SK-MEL-5 (cell line): ENCODE results near the gene HHEX. TPM values are rescaled to one million over a fixed set of nuclear protein-coding genes. Genes with fewer than 3 reads are reported as not detected.
"Not testable (repeated sequence)": the region's sequence is repeated elsewhere in the genome, so short reads cannot be mapped to it uniquely, and the experiment has no call there.

Source experiments
- DNase-seq: peaks from one replicate; pipeline ENCODE4 v3.0.0-alpha.2; 2016; ENCODE audit warnings: low read depth, low spot score
- in situ Hi-C: cut with HindIII; loops from 2 replicates; pipeline ENCODE4 v1.10.0; 2016; ENCODE audit warnings: low sequenced_read_pairs, high pct_unique_total_duplicates, low pct_unique_long_range_greater_than_20kb
- polyA plus RNA-seq, 2 experiments: library from polyadenylated mRNA; depleted of rRNA; stranded (reverse); fragments of >200 nt; gene quantifications; 2 replicates each; pipeline ENCODE4 v1.2.3, GENCODE V29; 2015
- total RNA-seq: library from RNA; depleted of rRNA; stranded (reverse); fragments of >200 nt; shearing (Covaris generic); gene quantifications from 2 replicates; pipeline ENCODE4 v1.2.3, GENCODE V29; 2014; rRNA removed

HHEX gene
- total RNA-seq = 0.19 and 0.48 TPM in 2 replicates
- 0.19 and 0.40 TPM in 2 replicates for polyA plus RNA-seq (2015; cell fraction: cytosol; rRNA removed)
- polyA plus RNA-seq (2015; cell fraction: nucleus; rRNA removed) = 0.22 and 0.23 TPM in 2 replicates

DNA sequence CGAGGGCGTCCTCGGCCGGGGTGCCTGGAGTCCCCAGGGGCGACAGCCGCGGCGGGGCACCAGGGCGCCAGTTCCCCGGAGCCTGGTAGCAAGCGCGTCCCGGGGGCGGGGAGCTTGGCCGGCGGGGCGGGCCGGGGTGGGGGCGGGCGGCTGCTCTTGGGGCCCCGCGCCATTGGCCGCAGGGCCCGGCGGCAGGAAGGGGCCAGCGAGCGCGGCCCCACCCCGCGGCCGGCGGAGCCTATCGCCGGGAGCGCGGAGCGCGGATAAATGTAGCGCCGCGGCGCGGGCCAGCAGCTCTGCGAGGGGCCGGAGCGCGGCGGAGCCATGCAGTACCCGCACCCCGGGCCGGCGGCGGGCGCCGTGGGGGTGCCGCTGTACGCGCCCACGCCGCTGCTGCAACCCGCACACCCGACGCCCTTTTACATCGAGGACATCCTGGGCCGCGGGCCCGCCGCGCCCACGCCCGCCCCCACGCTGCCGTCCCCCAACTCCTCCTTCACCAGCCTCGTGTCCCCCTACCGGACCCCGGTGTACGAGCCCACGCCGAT is at the start of gene HHEX:
Gene HHEX, plus strand, starts transcription at position 293 of the 548 bp plus-strand sequence. Its CDS starts 32 bp downstream, at position 325.
- in situ Hi-C loops = no loop called here
- no peak for DNase-seq

DNA sequence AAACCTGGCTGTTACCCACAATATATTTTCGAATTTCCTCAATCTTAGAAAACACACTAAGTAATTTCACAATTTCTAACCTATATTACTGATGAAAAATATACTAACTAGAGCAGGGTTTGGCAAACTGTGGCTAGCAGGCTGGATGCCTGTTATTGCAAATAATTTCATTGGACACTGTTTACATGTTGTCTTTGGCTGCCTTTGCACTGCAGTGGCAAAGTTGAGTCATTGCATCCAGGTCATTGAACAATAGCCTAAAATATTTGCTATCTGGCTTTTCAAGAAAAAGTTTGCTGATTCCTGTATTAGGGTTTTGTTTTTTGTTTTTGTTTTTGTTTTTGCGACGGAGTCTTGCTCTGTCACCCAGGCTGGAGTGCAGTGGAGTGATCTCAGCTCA is 49.6 kb upstream of the HHEX start:
- no peak for DNase-seq

DNA sequence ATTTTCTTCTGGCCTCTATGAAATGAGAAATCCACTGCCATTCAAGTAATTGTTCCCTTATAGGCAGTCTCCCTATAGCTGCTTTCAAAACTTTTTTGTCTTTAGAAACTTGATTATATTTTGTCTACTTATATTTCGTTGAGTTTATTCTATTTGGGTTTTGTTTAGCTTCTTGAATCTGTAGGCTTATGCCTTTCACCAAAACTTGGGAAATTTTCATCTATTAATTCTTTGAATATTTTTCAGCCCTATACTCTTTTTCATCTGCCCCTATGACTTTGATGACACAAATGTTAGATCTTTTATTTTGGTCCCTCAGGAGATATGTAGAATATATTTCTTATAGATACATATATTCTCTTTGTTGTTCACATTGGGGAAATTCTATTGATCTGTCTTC is 48.3 kb upstream of the HHEX start:
- in situ Hi-C loops = no loop called here
- DNase-seq = no peak

More for the DNA sequence above, 49.6 kb upstream of the HHEX start:
- in situ Hi-C loops = no loop called here

DNA sequence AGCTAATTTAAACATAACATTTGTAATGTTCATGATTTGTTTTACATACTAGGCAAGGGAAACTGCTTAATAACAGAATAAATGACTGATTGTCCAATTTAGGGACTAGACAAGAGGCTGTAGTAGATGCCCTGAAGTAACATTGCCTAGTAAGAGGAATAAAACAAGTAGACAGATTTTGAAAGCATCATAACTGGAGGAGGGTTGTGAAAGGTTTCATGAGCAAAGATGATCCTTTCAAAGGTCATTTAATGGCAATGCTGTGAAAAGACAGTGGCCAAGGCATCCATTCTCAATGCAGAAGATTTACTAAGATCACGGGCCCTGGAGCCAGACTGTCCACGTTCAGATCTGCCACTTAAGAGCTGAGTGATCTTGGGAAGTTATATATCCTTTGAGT is 44.8 kb upstream of the HHEX start:
- in situ Hi-C loops = no loop called here
- DNase-seq = peak; percentile 6

DNA sequence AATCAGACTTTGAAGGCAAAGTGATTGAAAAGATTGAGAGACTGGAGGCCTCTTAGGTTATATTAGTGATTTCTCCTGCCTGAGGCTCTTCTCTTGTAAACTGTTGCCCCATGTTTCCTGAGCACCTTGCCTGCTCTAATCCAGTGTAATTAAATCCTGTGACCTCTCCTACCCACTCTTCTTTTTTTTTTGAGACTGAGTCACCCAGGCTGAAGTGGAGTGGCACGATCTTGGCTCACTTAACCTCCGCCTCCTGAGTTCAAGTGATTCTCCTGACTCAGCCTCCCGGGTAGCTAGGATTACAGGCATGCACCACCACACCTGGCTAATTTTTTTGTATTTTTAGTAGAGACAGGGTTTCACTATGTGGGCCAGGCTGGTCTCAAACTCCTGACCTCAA is 38.9 kb upstream of the HHEX start:
- in situ Hi-C loops, DNase-seq: not testable (repeated sequence)

DNA sequence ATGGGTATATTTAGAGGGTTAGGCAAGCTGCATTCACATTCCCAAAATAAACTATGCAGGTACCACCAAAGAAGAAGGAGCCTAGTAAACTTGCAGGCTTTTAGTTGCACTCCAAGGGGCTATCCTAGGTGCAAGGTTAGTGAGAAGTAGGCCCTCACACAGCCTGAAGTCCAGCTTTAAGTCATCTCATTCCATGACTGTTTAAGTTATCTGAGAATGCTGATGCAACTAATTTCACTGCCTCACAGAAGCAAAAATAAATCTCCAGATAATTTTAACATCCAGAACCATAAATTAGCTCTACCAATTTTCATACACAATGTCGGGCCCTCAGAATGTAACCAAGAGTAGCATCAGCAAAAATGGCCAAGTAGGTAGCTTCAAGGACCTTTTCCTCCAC is 34.3 kb upstream of the HHEX start:
- in situ Hi-C loops = no loop called here
- DNase-seq = no peak

DNA sequence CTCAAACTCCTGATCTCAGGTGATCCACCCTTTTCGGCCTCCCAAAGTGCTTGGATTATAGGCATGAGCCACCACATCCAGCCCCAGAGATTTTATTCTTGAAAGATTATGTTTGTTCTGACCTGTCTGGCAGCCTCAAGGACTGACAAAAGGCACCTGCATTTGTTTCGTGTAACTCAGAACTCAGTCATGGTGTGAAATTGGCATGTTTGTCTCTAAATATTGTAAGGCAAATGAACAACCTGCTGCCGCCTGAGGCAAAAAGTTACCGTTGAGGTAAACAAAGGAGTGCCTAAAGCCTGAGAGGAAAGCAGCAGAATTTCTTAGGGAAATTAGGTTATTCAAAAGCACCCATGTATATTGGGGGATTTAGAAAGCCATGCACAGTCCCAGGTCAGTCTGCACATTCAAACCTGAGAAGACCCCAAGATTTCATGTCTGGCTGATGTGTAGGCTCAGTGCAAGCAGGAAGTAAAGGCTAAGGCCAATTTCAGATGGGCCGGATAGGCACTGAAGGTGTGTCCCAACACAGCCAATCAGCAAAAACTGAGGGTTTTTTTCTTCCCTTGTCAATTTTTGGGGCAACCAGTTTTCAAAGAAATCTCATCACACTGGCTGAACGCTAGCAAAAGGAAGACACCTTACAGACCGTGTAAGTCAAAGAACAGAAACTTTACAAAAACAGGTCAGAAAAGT is 33.3 kb upstream of the HHEX start:
- in situ Hi-C loops = no loop called here
- no peak for DNase-seq

DNA sequence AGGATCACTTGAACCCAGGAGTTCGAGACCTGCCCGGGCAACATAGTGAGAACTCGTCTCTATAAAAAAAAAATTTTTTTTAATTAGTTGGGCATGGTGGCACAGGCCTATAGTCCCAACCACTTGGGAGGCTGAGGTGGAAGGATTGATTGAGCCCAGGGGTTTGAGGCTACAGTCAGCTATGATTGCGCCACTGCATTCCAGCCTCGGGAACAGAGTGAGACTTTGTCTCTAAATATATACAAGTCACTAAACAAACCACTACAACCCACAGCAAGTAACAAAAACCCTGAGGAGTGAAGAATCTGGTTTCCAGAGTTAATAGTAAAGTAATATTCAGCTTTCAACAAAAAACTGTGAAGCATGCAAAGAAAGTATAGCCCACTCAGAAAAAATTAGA is 32.7 kb upstream of the HHEX start:
- in situ Hi-C loops = no loop called here
- peak; percentile 26 for DNase-seq

DNA sequence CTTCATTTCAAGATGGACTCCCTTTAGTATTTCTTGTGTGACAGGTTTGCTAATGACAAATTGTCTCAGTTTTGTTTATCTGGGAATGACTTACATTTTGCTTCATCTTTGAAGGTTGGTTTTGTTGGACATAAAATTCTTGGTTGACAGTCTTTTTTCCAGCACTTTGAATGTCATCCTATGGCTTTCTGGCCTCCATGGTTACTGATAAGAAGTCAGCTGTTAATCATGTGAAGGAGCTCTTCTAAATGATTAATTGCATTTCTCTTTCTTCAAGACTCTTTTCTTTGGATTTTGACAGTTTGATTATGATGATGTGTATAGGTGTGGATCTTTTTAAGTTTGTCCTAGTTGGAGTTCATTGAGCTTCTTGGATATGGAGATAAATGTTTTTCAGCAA is 26.9 kb upstream of the HHEX start:
- DNase-seq = no peak

DNA sequence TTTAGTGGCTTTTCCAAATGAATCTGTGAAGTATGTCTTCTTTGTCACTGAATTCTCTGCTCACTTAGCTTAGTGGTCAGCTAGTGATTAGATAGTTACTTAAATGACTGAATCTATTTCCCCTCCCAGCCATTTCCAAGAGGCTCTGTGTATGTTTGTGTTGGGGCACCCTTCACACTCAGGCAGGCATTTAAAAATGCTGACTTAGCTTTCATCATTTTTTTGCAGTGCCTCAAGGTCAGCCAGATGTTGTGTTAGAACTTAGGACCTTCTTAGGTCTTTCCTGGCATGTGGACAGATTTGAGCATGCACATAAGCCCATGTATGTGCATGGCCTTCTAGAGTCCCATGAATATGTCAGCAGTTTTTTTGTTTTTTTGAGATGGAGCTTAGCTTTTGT is 25.4 kb upstream of the HHEX start:
- no peak for DNase-seq
- in situ Hi-C loops = no loop called here

More for the DNA sequence above, 26.9 kb upstream of the HHEX start:
- in situ Hi-C loops = no loop called here

DNA sequence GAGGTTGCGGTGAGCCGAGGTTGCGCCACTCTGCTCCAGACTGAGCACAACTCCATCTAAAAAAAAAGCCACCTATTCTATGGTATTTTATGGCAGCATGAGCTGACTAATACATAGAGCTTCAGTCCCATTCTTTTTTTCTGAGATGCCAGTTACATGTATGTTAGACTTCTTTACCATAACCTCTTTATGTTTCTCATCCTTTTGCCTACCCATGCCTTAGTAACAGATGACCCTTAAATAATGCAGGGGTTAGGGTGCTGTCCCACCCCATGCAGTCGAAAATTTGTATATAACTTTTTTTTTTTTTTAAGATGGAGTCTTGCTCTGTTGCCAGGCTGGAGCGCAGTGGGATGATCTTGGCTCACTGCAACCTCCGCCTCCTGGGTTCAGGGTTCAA is 22.7 kb upstream of the HHEX start:
- DNase-seq = no peak
- in situ Hi-C loops = no loop called here

DNA sequence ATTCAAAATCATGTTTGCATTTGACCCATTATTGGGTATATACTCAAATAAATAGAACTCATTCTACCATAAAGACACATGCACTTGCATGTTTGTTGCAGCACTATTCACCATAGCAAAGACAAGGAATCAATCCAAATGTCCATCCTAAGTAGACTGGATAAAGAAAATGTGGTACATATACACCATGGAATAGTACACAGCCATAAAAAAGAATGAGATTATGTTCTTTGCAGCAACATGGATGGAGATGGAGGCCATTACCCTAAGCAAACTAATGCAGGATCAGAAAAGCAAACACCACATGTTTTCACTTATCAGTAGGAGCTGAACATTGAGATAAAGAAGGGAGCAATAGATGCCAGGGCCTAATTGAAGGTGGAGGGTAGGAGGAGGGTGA is 12.0 kb upstream of the HHEX start:
- DNase-seq = no peak
- in situ Hi-C loops = no loop called here

DNA sequence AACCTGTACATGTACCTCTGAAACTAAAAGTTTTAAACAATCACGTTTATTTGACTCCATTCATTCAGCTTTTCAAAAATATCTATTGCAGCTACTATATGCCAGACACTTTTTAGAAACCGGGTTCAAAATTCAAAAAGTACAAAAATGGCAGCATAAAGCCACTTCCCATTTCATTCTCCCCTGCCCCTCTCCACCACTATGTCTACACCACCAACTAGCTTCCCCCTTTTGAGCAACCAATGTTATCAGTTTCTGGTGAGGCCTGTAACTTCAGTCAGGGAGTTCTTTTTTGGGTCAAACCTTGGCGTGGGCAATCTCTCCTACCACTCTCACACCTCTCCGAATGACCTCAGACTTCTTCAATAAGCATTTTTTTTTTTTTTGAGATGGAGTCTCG is 11.5 kb upstream of the HHEX start:
- DNase-seq = no peak
- in situ Hi-C loops = no loop called here

DNA sequence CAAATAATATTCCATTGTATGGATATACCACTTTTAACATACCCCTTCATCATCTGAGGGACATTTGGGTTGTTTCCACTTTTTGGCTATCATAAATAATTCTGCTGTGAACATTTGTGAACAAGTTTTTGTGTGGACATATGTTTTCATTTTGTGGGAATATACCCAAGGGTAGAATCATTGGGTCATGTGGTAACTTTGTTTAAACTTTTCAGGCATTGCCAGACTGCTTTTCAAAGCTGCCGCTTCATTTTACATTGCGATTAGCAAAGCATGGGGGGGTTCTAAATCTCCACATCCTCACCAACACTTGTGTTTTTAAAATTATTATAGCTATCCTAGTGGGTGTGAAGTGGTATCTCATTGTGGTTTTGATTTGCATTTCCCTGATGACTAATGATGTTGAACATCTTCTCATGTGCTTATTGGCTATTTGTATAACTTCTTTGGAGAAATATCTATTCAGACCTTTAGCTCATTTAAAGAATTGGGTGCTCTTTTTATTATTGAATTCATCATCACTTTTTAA is 8.4 kb upstream of the HHEX start:
- in situ Hi-C loops = no loop called here
- no peak for DNase-seq

DNA sequence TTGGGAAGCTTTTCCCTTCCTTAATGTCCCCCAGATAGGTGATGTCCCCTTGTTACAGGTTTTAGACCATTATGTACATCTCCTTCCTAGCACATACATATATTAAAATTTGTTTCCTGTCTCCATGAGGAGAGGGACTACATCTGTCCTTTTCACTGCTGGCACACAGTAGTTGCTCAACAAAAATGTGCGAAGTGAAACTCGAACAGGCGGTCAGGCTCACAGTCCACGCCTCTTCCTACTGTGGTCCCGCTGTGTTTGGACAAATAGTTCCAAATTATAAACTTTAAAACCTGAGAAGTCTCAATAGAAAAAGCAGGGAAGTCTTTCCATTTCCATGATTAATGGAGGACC is 1.2 kb upstream of the HHEX start:
- DNase-seq = no peak
- in situ Hi-C loops = no loop called here

DNA sequence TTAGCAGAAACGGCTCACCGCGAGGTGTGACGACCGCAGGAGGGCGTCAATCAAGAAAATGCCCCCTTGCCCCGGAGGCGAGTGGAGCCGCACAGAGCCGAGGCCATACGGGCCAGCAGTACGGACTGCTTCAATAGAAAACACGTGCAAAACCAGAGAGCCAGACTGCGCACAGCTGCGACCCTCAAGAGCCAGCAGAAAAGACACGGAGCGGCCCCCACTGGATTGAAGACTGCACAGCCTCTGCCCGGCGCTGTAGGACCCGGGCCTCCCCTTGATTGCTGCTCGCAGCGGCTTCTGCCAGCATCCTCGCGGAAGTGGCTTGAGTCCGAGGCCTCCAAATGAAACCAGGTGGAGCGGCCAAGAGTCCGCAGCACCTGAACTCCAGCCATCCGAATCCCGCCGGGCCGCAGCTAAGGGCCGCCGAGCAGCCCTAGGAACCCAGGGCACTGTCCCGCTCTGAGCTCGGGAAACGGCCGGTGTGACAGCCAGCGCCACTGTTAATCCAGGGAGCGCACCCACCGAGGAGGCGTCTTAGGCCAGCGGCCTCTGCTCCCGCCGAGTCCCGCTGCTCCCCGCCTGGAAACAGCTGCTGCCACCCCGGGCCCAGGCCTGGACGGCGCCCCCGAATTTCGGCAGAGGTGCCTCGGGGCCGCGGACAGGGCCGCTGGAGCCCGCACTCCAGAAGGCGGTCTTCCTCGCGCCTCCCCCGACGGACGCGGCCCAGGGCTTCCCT is 660 bp upstream of the HHEX start:
- in situ Hi-C loops = no loop called here
- DNase-seq = no peak

DNA sequence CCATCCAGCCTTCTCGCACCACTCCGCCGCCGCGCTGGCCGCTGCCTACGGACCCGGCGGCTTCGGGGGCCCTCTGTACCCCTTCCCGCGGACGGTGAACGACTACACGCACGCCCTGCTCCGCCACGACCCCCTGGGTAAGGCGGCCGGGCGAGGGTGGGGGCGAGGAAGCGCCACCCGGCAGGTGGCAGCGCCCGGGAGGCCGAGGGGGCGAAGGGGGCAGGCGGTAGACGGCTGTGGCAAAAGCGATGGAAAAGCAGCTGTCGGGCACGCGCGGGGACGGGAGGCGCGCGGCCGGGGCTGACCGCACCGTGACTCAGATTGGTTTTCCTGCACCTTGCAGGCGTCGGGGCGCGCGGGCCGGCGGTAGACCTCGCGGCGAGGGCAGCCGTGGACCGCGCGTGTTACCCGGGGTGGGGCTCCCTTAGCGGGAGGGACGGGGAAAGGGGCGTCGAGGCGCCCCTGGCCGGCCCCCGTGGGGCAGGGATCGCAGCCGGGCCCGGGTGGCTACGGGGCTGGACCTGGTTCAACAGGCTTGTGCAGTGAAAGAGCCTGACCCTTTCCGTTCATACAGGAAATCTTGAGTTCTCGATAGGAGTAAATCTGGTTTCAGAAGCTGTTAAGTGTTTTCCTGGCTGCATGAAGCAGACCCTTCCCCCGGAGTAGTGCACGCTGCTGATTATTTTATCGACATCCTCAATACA is 608 bp downstream of the HHEX start:
- DNase-seq = no peak
- in situ Hi-C loops = no loop called here
